Measurements from ENCODE around the gene KIAA0513. TPM values are rescaled to one million over a fixed set of nuclear protein-coding genes. Genes with fewer than 3 reads are reported as not detected.

KIAA0513 gene
- total RNA-seq, 1 donor from 2014 or later: 21.7 TPM

DNA sequence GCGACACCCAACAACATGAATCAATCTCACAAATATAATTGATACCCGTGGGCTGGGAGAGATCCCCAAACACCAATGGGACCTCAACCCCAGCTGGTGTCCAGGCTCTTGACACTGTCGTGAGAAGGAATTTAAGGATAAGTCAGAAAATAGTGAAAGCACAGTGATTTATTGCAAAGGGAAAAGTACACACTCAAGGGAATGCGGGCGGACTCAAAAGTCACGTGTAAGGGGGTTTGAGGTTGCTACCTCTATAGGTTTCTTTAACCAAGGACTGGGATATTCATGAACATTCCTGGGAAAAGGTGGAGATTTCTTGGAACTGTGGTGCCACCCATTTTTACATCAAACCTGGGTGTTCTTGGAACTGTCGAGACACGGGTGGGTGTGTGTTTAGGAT, 10.0 kb upstream of the KIAA0513 start:
- Histone ChIP-seq H3K4me1 (peaks cover 16% of the 10 kb centered on the region), H3K36me3 (no peaks in the 10 kb centered on the region), H3K4me3 (no peak overlapping the region), H3K27me3 (no peaks in the 10 kb centered on the region), H3K27ac (no peak overlapping the region), H3K9me3 (no peaks in the 10 kb centered on the region)
- TF ChIP-seq, protein P1, sequence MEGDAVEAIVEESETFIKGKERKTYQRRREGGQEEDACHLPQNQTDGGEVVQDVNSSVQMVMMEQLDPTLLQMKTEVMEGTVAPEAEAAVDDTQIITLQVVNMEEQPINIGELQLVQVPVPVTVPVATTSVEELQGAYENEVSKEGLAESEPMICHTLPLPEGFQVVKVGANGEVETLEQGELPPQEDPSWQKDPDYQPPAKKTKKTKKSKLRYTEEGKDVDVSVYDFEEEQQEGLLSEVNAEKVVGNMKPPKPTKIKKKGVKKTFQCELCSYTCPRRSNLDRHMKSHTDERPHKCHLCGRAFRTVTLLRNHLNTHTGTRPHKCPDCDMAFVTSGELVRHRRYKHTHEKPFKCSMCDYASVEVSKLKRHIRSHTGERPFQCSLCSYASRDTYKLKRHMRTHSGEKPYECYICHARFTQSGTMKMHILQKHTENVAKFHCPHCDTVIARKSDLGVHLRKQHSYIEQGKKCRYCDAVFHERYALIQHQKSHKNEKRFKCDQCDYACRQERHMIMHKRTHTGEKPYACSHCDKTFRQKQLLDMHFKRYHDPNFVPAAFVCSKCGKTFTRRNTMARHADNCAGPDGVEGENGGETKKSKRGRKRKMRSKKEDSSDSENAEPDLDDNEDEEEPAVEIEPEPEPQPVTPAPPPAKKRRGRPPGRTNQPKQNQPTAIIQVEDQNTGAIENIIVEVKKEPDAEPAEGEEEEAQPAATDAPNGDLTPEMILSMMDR (IDR thresholded peaks at IDR 0.05): no peak
- ATAC-seq (no peak), DNase-seq (no peak)
- intact Hi-C loops (cut with DNase I): no loop called here

DNA sequence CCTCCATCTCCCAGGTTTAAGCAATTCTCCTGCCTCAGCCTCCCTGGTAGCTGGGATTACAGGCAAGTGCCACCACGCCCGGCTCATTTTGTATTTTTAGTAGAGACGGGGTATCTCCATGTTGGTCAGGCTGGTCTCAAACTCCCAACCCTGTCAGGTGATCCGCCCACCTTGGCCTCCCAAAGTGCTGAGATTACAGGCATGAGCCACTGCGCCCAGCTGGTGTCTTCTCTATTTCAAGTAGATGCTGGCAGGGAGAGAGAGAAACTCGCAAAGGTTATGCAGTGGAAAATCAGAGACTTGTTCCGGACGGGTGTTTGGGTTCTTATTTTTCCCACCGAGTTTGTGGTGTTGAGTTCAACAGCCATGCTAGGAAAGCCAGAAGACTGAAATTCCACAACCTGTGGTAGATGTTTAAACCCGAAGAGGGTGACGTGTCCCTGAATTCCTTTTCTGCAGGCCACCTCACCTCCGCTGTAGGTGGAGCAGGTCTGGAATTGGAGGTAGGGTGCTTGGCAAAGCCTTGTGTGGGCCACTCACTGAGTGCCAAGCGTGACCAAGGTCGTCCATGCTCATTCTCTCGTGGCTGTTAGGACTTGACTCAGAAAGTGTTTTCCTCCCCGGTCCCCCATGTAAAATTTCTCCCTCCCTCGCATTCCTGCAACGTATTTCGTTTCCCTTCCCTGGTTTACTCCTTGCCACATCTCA, 8.9 kb upstream of the KIAA0513 start:
- peak overlapping the region; percentile 55 for H3K27ac ChIP-seq
- peak; percentile 79 for ATAC-seq
- TF ChIP-seq, protein P1 (IDR thresholded peaks at IDR 0.05): no peak

DNA sequence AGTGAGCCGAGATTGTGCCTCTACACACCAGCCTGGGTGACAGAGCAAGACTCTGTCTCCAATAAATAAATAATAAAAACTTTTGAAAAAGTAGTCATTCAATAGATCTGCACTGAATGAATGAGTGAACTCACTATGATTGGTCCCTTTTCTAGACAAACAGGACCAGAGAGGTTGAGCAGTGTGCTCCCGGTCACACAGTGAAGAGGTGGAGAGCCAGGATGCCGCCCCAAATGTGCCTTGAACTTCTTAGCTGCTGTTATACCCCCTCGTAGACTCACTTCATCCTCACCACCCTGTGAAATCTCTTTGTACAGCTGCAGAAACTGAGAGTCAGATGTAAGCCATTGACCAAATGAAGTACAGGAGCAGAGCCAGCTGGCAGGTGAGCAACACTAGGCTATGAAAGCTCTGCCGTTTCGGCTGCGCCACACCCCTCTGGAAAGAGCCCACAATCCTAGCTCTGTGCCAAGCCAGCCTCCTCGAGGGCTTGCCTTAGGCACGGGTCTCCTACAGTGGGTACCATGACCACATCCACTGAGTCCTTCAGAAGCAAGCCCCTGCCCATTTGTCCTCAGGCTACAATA, 7.8 kb upstream of the KIAA0513 start:
- Histone ChIP-seq H3K27me3 (no peaks in the 10 kb centered on the region), H3K4me1 (peaks cover 16% of the 10 kb centered on the region), H3K4me3 (no peak overlapping the region), H3K27ac (peak overlapping the region; percentile 55), H3K9me3 (no peaks in the 10 kb centered on the region), H3K36me3 (no peaks in the 10 kb centered on the region)
- ATAC-seq: peak; percentile 75
- DNase-seq: peak; percentile 81
- intact Hi-C loops (cut with DNase I): no loop called here
- TF ChIP-seq, protein P1 (IDR thresholded peaks at IDR 0.05): no peak

More for the DNA sequence above, 8.9 kb upstream of the KIAA0513 start:
- H3K27me3 ChIP-seq: no peaks in the 10 kb centered on the region
- H3K4me3 ChIP-seq: no peak overlapping the region
- peaks cover 16% of the 10 kb centered on the region for H3K4me1 ChIP-seq
- no peak for DNase-seq
- H3K9me3 ChIP-seq: no peaks in the 10 kb centered on the region
- no peaks in the 10 kb centered on the region for H3K36me3 ChIP-seq
- intact Hi-C loops (cut with DNase I): no loop called here

DNA sequence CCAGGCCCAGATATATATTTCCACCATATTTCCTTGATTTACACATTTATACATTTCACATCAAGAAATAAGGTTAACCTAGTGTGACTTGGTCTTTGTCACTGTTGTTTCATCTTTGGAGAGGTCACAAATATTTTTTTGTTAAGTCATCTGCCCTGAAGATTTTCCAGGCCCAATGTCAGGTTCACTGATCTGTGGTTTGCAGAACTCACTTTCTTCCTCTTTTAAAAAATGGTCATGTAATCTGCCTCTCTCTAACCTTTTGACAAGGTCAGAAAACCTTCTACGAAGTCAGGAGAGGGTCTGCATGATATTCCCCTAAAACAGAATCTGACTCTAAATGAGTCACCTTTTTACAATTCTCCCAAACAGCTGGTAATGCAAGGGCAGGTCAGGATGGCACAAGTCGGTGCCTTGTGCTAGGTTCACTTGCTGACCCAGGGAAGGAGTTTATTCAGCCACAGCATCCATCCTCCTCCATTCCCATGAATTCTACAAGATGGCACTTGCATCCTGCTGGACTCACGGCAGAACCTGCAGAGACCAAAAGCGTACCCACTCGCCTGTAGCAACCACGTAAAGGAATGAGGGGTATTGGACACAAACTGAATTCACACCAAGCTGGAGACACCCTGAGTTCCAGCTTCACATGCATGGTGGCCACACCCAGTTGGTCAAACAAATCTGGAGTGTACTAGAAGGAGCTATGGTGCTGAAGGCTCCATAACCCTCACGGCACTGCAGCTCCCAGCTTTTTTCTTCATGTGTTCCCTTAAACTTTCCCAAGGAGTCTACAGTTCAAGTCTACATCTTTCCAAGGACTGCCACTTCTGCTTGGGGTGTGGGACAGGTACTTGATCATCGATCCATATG, 1.6 kb upstream of the KIAA0513 start:
- H3K27me3 ChIP-seq: no peaks in the 10 kb centered on the region
- peak overlapping the region; percentile 76 for H3K4me3 ChIP-seq
- peaks cover 32% of the 10 kb centered on the region for H3K4me1 ChIP-seq
- no peaks in the 10 kb centered on the region for H3K9me3 ChIP-seq
- TF ChIP-seq, protein P1 (IDR thresholded peaks at IDR 0.05): no peak
- H3K36me3 ChIP-seq: no peaks in the 10 kb centered on the region
- H3K27ac ChIP-seq: peak overlapping the region; percentile 90
- intact Hi-C loops (cut with DNase I): no loop called here
- DNase-seq (no peak), ATAC-seq (peak; percentile 36)

DNA sequence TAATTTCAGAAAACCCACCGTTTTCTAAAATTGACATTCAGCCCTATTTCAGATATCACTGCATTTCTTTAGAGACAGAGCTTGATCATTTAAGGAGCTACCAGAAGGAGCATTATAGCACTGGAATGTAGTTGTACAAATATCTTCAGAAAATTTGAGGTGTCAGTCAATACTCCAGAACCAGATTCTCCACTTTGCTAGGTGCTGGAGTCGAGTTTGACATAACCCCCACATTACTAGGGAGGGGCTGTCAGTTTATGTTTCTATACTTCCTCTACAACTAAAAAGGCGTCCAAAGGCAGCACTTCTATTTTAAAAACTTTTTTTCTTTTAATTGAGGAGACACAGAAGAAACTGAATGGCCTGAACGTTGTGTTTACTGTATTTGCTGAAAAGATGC, 892 bp upstream of the KIAA0513 start:
- TF ChIP-seq, protein P1 (IDR thresholded peaks at IDR 0.05): no peak
- Histone ChIP-seq H3K4me1 (peaks cover 32% of the 10 kb centered on the region), H3K27me3 (no peaks in the 10 kb centered on the region), H3K9me3 (no peaks in the 10 kb centered on the region), H3K4me3 (peak overlapping the region; percentile 76), H3K36me3 (no peaks in the 10 kb centered on the region), H3K27ac (peak overlapping the region; percentile 90)
- DNase-seq: no peak
- intact Hi-C loops (cut with DNase I): no loop called here
- ATAC-seq: peak; percentile 15

Measured in upper lobe of right lung (tissue), 1 donor.